SK-MEL-5 (cell line): ENCODE results near the gene CDHR2. TPM values are rescaled to one million over a fixed set of nuclear protein-coding genes. Genes with fewer than 3 reads are reported as not detected.

Experiments
- DNase-seq: peaks from one replicate; pipeline ENCODE4 v3.0.0-alpha.2; 2016; ENCODE audit warnings: low read depth, low spot score
- in situ Hi-C: cut with HindIII; loops from 2 replicates; pipeline ENCODE4 v1.10.0; 2016; ENCODE audit warnings: low sequenced_read_pairs, high pct_unique_total_duplicates, low pct_unique_long_range_greater_than_20kb
- polyA plus RNA-seq, 2 experiments: library from polyadenylated mRNA; depleted of rRNA; stranded (reverse); fragments of >200 nt; gene quantifications; 2 replicates each; pipeline ENCODE4 v1.2.3, GENCODE V29; 2015
- total RNA-seq: library from RNA; depleted of rRNA; stranded (reverse); fragments of >200 nt; shearing (Covaris generic); gene quantifications from 2 replicates; pipeline ENCODE4 v1.2.3, GENCODE V29; 2014; rRNA removed

CDHR2 gene, protein sequence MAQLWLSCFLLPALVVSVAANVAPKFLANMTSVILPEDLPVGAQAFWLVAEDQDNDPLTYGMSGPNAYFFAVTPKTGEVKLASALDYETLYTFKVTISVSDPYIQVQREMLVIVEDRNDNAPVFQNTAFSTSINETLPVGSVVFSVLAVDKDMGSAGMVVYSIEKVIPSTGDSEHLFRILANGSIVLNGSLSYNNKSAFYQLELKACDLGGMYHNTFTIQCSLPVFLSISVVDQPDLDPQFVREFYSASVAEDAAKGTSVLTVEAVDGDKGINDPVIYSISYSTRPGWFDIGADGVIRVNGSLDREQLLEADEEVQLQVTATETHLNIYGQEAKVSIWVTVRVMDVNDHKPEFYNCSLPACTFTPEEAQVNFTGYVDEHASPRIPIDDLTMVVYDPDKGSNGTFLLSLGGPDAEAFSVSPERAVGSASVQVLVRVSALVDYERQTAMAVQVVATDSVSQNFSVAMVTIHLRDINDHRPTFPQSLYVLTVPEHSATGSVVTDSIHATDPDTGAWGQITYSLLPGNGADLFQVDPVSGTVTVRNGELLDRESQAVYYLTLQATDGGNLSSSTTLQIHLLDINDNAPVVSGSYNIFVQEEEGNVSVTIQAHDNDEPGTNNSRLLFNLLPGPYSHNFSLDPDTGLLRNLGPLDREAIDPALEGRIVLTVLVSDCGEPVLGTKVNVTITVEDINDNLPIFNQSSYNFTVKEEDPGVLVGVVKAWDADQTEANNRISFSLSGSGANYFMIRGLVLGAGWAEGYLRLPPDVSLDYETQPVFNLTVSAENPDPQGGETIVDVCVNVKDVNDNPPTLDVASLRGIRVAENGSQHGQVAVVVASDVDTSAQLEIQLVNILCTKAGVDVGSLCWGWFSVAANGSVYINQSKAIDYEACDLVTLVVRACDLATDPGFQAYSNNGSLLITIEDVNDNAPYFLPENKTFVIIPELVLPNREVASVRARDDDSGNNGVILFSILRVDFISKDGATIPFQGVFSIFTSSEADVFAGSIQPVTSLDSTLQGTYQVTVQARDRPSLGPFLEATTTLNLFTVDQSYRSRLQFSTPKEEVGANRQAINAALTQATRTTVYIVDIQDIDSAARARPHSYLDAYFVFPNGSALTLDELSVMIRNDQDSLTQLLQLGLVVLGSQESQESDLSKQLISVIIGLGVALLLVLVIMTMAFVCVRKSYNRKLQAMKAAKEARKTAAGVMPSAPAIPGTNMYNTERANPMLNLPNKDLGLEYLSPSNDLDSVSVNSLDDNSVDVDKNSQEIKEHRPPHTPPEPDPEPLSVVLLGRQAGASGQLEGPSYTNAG (N-terminal part only)
- not detected in 2 replicates for total RNA-seq
- 0.02 TPM in 1 of 2 replicates, not detected in the other for polyA plus RNA-seq (2015; cell fraction: cytosol; rRNA removed)
- polyA plus RNA-seq (2015; cell fraction: nucleus; rRNA removed) = not detected in 2 replicates

DNA sequence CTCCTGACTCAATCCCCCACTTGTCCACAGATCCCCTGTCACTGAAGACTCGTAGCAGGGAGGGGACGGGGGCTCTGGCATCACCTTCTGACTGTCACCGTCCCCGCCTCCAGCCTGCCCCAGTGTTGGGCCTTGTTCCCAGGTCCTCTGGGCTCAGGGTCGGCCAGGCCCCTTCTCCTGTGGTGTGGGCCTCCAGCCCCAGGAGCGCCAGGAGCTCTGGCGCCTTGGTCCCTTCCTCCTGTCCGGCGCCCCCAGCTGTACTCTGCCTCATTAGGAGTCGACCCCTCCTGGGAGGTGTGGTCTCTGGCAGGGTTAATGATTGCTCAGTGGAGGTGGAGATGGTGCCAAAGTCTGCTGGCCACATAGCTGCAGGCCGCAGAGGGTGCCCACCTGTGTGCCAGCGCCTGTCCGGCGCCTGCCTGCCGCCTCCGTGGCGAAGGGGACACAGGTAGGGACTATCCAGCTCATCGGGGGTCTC is at the start of gene CDHR2:
TSS of gene CDHR2 (plus strand) at position 376 of the 478 bp plus-strand sequence. CDS start 16,011 bp downstream, outside the sequence.
- in situ Hi-C loops = no loop called here
- no peak for DNase-seq

DNA sequence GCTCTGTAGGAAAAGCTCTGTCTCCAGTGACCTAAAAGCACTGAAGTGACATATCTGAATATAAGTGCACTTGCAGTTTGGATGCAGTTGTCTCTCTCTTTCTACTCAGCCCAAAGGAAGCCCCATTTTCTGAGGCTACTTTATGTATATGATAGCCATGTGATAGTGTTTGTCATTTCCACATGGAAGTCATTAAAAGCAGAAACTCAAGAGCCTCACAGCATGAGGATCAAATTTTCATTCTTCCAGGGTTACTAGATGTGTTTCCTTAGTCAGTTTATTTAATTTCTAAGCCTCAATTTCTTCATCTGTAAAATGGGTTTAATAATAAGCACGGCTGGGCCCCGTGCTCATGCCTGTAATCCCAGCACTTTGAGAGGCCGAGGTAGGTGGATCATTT is 48.6 kb upstream of the CDHR2 start:
- in situ Hi-C loops = no loop called here
- no peak for DNase-seq

DNA sequence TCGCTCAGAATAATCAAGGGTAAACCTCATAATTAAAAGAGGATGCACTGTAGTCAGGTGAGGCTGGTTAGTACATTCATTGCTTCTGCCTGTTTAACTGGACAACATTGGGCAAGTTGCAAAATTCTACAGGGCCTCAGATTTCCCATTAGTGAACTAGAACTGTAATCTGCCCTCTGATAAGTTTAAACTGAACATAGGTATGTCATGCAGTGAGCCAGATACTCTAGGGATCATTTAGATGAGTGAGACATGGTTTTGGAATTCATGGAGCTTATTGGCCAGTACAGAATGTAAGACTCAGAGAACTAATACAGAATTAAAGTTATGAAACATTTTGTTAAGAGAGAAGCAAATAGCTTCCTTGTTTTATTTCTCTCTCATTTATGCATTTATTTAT is 47.8 kb upstream of the CDHR2 start:
- in situ Hi-C loops = no loop called here

DNA sequence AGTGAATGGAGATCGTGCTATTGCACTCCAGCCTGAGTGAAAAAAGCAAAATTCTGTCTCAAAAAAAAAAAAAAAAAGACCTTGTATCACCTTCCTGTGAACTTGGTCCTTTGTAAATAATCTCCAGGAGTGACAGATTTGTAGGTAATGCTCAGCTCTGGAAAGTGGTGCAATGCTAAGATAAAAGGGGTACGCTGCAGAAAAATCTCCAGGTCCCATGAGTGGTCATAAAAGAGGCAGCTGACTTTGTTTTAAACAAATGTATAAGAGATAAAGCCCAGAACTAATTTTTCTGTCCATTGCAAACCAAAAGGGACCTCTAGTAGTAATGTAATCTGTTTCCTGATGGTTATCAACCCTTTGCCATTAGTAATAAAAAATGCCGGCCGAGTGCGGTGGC is 45.6 kb upstream of the CDHR2 start:
- in situ Hi-C loops = no loop called here
- DNase-seq = no peak

More for the DNA sequence above, 47.8 kb upstream of the CDHR2 start:
- no peak for DNase-seq

DNA sequence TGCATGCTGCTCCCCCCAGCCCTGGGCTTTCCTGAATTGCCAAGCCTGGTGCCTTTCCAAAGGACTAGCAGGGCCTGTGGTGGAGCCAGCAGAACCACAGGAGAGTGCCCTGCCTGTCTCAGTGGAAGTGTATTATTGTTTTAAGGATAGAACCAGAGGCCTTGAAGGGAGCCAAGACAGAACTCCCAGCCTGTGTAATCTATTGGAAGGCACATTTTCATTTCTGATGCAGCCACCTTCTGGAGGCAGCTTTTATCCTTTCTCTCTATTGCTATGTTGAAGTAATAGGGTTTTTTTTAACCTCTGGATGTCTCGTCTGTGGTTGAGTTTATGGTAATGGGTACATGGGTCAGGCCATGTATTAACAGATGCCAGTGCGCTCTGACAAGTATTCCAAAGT is 41.2 kb upstream of the CDHR2 start:
- in situ Hi-C loops = no loop called here
- DNase-seq = no peak

DNA sequence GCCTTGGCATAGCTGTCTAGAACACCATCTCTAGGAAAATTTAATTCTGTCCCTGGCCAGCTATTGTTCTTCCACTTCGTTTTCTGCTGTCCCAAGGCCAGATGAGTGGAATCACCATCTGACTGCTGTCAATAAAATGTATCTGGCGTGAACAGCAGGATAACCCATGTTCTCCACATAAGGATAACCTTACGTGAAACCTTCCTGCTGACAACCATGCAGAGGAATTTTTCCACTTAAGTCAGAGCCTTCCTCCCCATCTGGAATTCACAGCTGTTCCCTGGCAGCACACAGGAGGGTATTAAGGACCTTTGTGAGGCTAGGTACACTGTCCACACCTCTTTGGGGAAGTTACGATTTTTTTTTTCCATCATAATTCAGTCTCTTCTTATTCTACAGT is 40.5 kb upstream of the CDHR2 start:
- in situ Hi-C loops = no loop called here
- no peak for DNase-seq

DNA sequence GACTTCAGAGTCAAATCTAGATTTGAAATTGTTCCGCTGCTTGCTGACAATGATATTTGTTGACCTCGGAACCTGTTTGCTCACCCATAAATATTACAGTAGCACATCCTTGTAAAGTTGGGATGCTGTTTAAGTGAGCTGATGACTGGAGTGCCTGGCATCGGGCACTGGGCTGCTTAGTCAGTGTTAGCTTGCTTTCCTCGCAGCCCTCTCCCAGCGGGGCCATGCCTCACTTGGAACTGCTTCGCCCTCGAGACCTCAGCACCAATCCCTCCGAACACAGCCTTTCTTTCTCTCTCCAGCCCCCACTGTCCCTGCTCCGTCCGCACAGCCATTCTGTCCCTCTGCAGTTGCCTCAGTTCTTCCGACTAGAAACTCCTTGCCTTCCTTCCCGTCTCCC is 35.4 kb upstream of the CDHR2 start:
- in situ Hi-C loops = no loop called here
- no peak for DNase-seq

DNA sequence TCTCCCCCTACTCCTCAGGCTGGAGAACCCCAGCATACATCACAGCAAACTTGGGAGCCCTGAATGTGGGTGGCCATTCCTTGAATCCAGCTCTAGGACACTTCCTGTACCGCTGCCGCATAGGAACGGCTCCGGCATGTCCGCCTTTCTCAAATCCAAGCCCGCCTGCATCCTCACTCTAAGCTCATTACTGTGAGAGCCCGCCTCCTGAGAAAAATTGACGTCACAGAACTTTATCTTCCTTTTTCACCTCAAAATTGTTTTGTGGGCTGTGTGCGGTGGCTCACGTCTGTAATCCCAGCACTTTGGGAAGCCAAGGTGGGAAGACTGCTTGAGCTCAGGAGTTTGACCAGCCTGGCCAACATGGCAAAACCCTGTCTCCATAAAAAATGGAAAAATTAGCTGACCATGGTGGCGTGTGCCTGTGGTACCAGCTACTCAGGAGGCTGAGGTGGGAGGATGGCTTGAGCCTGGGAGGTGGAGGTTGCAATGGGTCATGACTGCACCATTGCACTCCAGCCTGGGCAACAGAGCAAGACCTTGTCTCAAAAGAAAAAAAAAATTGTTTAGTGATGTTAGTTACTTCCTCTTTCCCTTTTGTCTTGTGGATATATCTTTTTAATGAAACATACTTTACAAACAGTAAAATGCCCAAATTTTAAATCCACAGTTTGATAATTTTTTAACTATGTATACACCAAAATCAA is 34.7 kb upstream of the CDHR2 start:
- in situ Hi-C loops = no loop called here
- no peak for DNase-seq

DNA sequence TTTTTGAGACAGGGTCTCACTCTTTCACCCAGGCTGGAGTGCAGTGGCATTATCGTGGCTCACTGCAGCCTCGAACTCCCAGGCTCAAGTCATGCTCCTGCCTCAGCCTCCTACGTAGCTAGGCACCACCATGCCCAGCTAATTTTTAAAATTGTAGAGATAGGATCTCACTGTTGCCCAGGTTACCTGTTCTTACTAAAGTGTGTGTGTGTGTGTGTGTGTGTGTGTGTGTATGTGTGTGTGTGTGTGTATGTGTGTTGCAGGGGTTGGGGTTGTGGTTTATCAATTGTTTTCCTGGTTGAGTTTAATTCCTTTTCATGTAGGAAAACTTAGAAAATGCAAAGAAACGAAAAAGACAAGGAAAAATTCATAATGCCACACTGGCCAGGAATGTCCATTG is 33.7 kb upstream of the CDHR2 start:
- DNase-seq = no peak
- in situ Hi-C loops = no loop called here

DNA sequence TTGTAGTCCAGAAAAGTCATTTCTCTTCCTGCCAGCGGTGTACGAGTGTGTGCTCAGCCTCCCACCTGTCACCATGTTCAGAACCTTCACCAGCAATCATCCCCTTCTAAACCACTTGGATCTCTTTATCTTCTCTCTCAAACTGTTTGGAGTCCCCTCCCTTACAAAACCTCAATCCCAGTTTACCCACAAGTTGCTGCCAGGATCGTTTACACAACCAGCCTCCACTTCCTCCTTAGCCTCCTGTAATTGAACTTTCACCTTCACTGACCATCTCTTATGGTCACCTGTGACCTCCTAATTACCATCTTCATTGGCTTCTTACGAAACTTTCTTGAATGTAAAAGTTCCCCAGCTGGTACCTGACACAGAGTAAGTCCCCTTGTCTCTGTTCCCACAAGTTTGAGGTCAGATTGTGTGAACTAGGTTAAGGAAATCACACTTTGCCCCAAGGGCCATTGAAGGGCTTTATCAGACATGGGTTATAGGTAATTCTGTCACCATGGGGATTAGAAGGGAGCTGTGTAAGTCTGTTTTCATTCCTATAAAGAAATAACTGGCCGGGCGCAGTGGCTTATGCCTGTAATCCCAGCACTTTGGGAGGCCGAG is 32.0 kb upstream of the CDHR2 start:
- in situ Hi-C loops = no loop called here
- no peak for DNase-seq

DNA sequence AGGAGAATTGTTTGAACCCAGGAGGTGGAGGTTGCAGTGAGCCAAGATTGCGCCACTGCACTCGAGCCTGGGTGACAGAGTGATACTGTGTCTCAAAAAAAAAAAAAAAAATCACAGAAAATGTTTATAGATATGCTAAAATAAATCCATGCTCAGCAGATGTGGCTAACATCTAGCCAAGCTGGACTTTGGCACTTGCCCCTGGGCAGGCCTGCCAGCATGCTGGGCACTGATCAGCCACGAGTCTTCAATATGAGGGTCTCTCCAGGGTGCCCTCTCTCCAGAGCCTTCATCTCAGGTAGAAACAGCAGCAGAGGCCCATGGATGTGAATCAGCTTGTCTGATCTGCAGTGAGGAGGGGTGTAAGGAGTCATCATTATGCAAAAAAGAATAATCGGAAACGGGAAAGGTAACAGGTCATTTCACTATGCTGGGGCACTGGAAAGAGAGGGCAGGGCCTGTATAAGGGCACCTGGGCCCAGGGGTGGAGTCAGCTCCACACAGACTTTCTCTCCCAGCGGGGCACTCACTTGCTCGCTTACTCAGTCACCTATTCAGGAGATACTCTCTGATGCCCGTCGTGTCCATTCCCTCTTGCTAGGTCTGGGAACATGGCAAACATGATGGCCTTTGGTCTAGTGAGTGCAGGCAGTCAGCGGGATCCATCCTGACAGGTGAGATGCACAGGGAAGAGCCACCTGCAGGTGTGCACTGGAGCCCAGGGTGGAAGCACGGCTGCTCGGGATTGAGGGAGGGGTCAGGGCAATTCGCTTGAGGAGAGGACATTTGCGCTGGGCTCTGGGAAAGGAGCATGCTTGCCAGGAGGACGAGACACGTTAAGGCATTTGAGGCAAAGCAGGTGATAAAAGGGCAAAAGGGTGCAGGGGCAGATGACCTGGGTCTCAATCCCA is 29.1 kb upstream of the CDHR2 start:
- in situ Hi-C loops = no loop called here
- no peak for DNase-seq

DNA sequence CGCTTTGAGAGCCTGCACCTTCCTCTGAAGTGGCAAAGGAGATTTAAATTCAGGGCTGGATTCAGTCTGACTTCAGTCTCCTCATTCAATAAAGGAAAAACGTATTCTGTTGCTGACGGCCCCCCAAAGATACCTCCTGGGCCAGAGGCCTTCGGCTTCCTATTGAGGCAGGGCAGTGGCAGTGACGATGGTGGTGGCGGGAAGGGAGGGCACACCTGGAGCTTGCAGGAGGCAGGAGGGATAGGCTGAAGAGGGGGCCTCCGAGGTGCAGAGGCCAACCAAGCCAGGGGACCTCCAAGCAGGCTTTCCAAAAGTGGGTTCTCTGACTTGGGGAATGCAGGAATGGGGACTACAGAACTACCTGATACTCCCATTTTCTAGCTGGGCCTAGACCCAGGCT is 27.9 kb upstream of the CDHR2 start:
- in situ Hi-C loops = no loop called here
- DNase-seq = no peak

DNA sequence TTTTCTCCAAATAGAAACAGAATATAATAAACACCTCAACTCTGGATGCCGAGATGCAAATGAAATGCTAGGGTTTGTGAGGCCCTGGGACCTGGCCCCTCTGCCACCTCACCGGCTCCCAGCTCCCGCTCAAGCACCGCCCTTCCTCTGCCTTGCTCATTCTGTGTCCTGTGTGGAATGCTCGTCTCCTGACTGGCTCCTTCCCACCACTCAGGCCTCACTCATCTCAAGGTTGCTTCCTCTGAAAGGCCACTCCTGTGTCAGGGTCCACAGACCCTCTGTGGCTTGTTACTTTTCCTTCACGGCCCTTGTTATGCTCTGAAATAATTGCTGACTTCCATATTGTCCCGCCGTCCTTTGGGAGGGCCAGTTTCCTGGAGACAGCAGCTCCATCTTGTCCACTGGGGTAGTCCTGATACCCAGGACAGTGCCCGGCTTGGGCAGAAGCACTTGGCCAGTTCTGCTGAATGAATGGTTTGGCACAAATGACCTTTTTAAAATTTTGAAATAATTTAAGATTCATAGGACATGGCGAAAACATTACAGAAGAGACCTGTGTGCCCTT is 27.4 kb upstream of the CDHR2 start:
- DNase-seq = no peak
- in situ Hi-C loops = no loop called here

DNA sequence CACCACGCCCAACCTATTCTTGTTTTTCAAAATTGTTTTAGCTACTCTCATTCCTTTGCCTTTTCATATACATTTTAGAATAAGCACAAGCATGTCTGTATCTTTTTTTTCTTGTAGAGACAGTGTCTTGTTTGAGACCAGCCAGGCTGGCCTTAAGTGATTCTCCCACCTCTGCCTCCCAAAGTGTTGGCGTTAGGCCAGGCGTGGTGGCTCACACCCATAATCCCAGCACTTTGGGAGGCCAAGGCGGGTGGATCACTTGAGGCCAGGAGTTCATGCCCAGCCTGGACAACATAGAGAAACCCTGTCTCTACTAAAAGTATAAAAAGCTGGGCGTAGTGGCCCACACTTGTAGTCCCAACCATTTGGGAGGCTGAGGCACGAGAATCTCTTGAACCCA is 25.0 kb upstream of the CDHR2 start:
- no peak for DNase-seq
- in situ Hi-C loops = no loop called here

DNA sequence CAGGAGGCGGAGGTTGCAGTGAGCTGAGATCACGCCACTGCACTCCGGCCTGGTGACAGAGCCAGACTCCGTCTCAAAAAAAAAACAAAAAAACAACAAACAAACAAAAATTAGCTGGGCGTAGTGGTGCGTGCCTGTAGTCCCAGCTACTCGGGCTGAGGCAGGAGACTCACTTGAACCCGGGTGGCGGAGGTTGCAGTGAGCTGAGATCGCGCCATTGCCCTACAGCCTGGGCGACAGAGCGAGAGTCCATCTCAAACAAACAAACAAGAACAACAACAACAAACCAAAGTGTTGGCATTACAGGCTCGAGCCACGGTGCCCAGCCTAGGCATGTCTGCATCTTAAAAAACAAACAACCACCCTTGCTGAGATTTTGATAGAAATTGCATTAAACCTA is 24.2 kb upstream of the CDHR2 start:
- in situ Hi-C loops = no loop called here
- DNase-seq = no peak
